OCI-LY7 (cell line): ENCODE results near the gene CHD1L. TPM values are rescaled to one million over a fixed set of nuclear protein-coding genes. Genes with fewer than 3 reads are reported as not detected.

Experiments
- BruUV-seq: library from RNA; stranded (reverse); fragments of 400-500 nt; replicated peaks from 2 replicates; lab custom pipeline; 2021; lab: Mats Ljungman, UMichigan
- CTCF ChIA-PET: fragments of 300-600 bp; sonication (Branson Sonifier 250); formaldehyde crosslinking; loops from one replicate; lab custom pipeline; 2022; ENCODE audit warnings: antibody characterized with exemption; ENCODE audit not compliant: unreplicated experiment; lab: Charles Lee
- POLR2A ChIA-PET: fragments of 300-600 bp; sonication (Branson Sonifier 250); formaldehyde crosslinking; loops from one replicate; lab custom pipeline; 2022; ENCODE audit warnings: antibody characterized with exemption; lab: Charles Lee
- DNase-seq: peaks from one replicate; pipeline ENCODE4 v3.0.0-alpha.2; 2015; ENCODE audit warnings: low spot score
- H2AFZ ChIP-seq: fragments of 200-600 bp; sonication (generic), shearing (Covaris generic); 2 replicates; pipeline ENCODE4 v1.6.1; 2014; ENCODE audit warnings: mild to moderate bottlenecking, antibody characterized with exemption, low read length, moderate library complexity
- H3K27ac ChIP-seq: fragments of 200-600 bp; sonication (generic); 2 replicates; pipeline ENCODE4 v1.5.1; 2014; ENCODE audit warnings: mixed run types, low read depth, mild to moderate bottlenecking, moderate library complexity, low read length, inconsistent platforms; ENCODE audit not compliant: poor library complexity, severe bottlenecking
- H3K36me3 ChIP-seq: fragments of 200-600 bp; sonication (generic); 2 replicates; pipeline ENCODE4 v1.6.1; 2014; ENCODE audit warnings: mild to moderate bottlenecking, antibody characterized with exemption, low read length, moderate library complexity, mixed read lengths; ENCODE audit not compliant: insufficient read depth
- H3K4me1 ChIP-seq: fragments of 200-600 bp; sonication (generic); 2 replicates; pipeline ENCODE4 v1.5.1; 2014; ENCODE audit warnings: mild to moderate bottlenecking, low read length; ENCODE audit not compliant: insufficient read depth, poor library complexity, severe bottlenecking
- H3K4me2 ChIP-seq: fragments of 200-600 bp; sonication (generic); 2 replicates; pipeline ENCODE4 v1.6.1; 2014; ENCODE audit warnings: mild to moderate bottlenecking, low read length
- H3K4me3 ChIP-seq: fragments of 200-600 bp; sonication (generic); 2 replicates; pipeline ENCODE4 v1.5.1; 2014; ENCODE audit warnings: mild to moderate bottlenecking, low read depth, low read length; ENCODE audit not compliant: poor library complexity, severe bottlenecking
- H3K79me2 ChIP-seq: fragments of 200-600 bp; sonication (generic); 2 replicates; pipeline ENCODE4 v1.6.1; 2016; ENCODE audit warnings: low read depth, mild to moderate bottlenecking, low read length, moderate library complexity, mixed read lengths; ENCODE audit not compliant: insufficient read depth
- H3K9me2 ChIP-seq: fragments of 200-600 bp; sonication (generic); 2 replicates; pipeline ENCODE4 v1.6.1; 2016; ENCODE audit warnings: mild to moderate bottlenecking, low read length, mixed read lengths; ENCODE audit not compliant: insufficient read depth
- H3K9me3 ChIP-seq: fragments of 200-600 bp; sonication (generic); 2 replicates; pipeline ENCODE4 v1.6.1; 2014; ENCODE audit warnings: mild to moderate bottlenecking, mixed run types, low read length, mixed read lengths
- H4K20me1 ChIP-seq: fragments of 200-600 bp; sonication (generic); 2 replicates; pipeline ENCODE4 v1.6.1; 2014; ENCODE audit warnings: mild to moderate bottlenecking, antibody characterized with exemption, low read length, moderate library complexity, mixed read lengths; ENCODE audit not compliant: insufficient read depth
- EZH2phosphoT487 ChIP-seq: fragments of 200-600 bp; sonication (generic); IDR thresholded peaks from 2 replicates; pipeline ENCODE4 v1.6.1; 2018; ENCODE audit warnings: low read depth, borderline replicate concordance, mild to moderate bottlenecking, mixed run types, antibody characterized with exemption, low read length, moderate library complexity, mixed read lengths
- intact Hi-C: fragments of 100-400 bp; cut with micrococcal nuclease; formaldehyde crosslinking; loops from one replicate; pipeline ENCODE4 v1.10.0; 2022; ENCODE audit not compliant: unreplicated experiment
- total RNA-seq, 2 experiments: library from RNA; depleted of rRNA in 1 of 2; stranded (reverse); fragments of >200 nt in 1 of 2; shearing (Covaris generic) in 1 of 2; gene quantifications; 2 replicates each; pipeline ENCODE4 v1.2.3, GENCODE V29; 2014 to 2022
- TF ChIP-seq, protein P1 (sequence below): fragments of 200-600 bp; sonication (generic); conservative IDR thresholded peaks from 2 replicates; pipeline ENCODE4 v1.5.1; 2014; ENCODE audit warnings: mild to moderate bottlenecking, antibody characterized with exemption, low read length, moderate library complexity, mixed read lengths

CHD1L gene
- total RNA-seq, 2 experiments from 2014 or later, result 42.2 to 52.5 TPM

DNA sequence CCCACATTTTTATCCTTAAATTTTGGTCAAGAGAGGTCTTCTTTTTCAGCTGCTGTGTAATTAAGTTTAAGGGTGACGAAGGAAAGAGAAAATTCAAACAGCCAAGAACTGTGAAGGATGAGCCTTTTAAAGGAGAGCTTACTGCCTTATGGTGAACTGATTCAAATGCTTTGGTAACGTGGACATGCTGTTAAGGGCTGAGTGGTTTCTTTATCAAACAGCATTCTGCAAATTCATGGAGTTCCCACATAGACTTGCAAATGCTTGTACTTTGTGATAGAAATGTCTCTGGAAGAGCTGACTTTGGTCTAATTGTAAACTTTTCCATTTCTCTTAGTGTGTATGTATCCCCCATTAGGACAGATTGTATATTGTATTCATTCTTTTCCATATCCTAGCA is 93.8 kb downstream of the CHD1L start:
- no peak overlapping the region for H3K4me2 ChIP-seq
- ChIA-PET CTCF (no interaction called here), POLR2A (no interaction called here)
- intact Hi-C loops, result no loop called here
- H3K4me3 ChIP-seq, result no peak overlapping the region
- no peak overlapping the region for H3K27ac ChIP-seq
- BruUV-seq, result no TSS peak
- no peaks in the 10 kb centered on the region for H3K36me3 ChIP-seq
- DNase-seq, result no peak
- H3K4me1 ChIP-seq, result no peaks in the 10 kb centered on the region
- H3K79me2 ChIP-seq, result no peaks in the 10 kb centered on the region
- TF ChIP-seq, protein P1, sequence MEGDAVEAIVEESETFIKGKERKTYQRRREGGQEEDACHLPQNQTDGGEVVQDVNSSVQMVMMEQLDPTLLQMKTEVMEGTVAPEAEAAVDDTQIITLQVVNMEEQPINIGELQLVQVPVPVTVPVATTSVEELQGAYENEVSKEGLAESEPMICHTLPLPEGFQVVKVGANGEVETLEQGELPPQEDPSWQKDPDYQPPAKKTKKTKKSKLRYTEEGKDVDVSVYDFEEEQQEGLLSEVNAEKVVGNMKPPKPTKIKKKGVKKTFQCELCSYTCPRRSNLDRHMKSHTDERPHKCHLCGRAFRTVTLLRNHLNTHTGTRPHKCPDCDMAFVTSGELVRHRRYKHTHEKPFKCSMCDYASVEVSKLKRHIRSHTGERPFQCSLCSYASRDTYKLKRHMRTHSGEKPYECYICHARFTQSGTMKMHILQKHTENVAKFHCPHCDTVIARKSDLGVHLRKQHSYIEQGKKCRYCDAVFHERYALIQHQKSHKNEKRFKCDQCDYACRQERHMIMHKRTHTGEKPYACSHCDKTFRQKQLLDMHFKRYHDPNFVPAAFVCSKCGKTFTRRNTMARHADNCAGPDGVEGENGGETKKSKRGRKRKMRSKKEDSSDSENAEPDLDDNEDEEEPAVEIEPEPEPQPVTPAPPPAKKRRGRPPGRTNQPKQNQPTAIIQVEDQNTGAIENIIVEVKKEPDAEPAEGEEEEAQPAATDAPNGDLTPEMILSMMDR, result no peak
- TF ChIP-seq EZH2phosphoT487, result no peak
- no peaks in the 10 kb centered on the region for H3K9me2 ChIP-seq
- no peaks in the 10 kb centered on the region for H3K9me3 ChIP-seq
- no peaks in the 10 kb centered on the region for H4K20me1 ChIP-seq
- no peak overlapping the region for H2AFZ ChIP-seq

DNA sequence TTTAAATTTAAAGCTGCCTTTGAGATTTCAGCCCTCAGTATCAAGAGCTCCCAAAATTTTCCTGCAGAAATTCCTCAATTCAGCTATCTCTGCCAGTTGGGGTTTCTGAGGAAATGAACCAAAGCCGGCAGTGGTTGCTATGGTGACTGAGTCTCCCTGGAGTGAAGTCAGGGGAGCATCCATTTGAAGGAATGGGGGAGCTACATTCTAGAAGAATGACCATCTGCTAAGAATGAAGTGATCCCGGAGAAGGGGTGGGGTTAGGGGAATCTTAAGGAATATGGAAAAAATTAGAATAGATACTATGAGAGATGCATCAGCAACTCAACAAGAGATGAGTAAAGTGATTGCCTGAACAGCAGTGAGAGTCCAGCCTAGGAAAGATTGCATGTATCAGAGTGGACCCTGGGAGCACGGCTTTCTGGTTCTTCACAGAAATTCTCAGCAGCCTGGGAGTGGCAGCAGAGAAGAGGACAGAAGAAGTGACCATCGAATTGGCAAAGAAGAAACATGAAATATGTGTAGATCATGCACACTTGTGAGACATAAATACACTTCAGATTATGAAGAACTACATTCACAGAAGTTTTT is 94.7 kb downstream of the CHD1L start:
- Histone ChIP-seq H3K9me2 (no peaks in the 10 kb centered on the region), H3K27ac (no peak overlapping the region), H3K9me3 (no peaks in the 10 kb centered on the region), H3K4me2 (no peak overlapping the region), H3K4me3 (no peak overlapping the region), H4K20me1 (no peaks in the 10 kb centered on the region), H3K4me1 (no peaks in the 10 kb centered on the region), H2AFZ (no peak overlapping the region), H3K79me2 (no peaks in the 10 kb centered on the region), H3K36me3 (no peaks in the 10 kb centered on the region)
- DNase-seq, result no peak
- ChIA-PET POLR2A (no interaction called here), CTCF (no interaction called here)
- BruUV-seq, result no TSS peak
- intact Hi-C loops, result no loop called here
- TF ChIP-seq, protein P1, result no peak
- no peak for TF ChIP-seq EZH2phosphoT487

DNA sequence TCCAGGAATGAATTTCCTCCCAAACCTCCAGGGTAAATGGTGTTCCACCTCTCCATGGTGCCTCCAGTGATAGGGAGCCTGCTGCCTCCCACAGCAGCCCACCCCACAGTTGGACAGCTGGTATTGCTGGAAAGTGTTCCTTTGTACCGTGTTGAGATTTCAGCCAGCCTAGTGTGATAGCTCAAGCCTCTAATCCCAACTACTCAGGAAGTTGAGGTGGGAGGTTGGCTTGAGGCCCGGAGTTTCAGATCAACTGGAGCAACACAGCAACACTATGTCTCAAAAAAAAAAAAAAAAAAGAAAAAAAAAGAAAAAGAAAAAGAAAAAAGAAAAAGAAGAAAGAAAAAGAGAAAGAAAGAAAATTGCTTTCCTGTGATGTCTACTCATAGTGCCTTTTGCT is 96.1 kb downstream of the CHD1L start:
- no peaks in the 10 kb centered on the region for H3K36me3 ChIP-seq
- POLR2A ChIA-PET, result no interaction called here
- H3K4me1 ChIP-seq, result no peaks in the 10 kb centered on the region
- no peak overlapping the region for H3K4me2 ChIP-seq
- H3K79me2 ChIP-seq, result no peaks in the 10 kb centered on the region
- H4K20me1 ChIP-seq, result no peaks in the 10 kb centered on the region
- CTCF ChIA-PET, result no interaction called here
- intact Hi-C loops, result no loop called here
- H2AFZ ChIP-seq, result no peak overlapping the region
- H3K27ac ChIP-seq, result no peak overlapping the region
- H3K4me3 ChIP-seq, result no peak overlapping the region
- no TSS peak for BruUV-seq
- no peak for TF ChIP-seq EZH2phosphoT487
- TF ChIP-seq, protein P1, result no peak
- H3K9me2 ChIP-seq, result no peaks in the 10 kb centered on the region
- H3K9me3 ChIP-seq, result no peaks in the 10 kb centered on the region
- no peak for DNase-seq
